Subcutaneous adipose tissue (tissue), 4 donors: ENCODE data around the gene C18orf54. TPM values are rescaled to one million over a fixed set of nuclear protein-coding genes. Genes with fewer than 3 reads are reported as not detected.

Experiments used
- total RNA-seq, 4 donors: library from RNA; depleted of rRNA; stranded (reverse); fragments of >200 nt; gene quantifications; one replicate each; pipeline ENCODE4 v1.1.0, GENCODE V29; 2016
- TF ChIP-seq, protein P1 (sequence below): fragments of 450-650 bp; IDR thresholded peaks from one replicate; pipeline ENCODE4 v1.5.1; 2016; ENCODE audit warnings: low read depth, mild to moderate bottlenecking, control low read depth, antibody characterized with exemption, moderate library complexity

Gene C18orf54
- total RNA-seq = 1 to 10 TPM; 2.1 to 3.9 (median 2.7) TPM

DNA sequence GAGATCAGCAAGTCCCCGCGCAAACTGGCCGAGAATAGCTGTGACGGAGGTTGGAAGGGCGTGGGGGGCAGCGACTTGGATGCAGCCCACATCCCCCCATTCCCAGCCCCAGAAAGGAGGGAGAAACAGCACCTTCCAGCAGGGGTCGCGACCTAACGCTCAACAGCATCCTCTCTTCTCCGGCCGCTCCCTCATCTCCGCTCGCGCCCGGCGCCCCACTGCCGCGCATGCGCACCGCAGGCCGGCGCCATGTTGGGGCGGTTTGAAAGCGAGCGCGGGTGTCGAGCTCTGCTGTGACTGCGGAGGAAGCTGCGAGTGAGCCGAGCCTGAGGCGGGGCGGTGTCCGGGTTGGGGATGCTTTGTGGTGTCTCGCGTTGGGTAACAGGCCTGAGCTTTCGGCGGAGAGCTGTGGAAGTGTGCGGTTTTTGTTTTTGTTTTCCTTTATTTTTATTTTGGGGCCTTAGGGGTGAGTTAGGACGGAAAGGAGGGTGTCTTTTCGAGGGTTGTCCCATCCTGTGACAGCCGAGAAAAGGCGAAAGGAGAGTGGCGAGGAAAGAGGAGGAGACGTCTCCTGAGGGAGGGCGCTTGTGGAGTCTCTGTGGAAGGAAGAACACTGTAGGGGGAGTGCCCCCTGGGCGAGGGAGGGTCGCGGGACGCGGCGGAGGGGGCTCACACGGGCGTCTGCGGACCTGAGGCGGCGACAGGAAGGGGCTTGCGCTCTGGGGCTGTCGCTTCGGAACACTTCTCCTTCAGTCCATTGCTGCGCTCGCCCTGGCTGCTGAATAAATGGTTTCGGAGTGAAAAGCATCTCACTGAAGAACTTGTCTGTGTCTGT is at the start of gene C18orf54, which contains the start of gene STARD6:
Gene C18orf54, plus strand, starts transcription at position 247 of the 835 bp plus-strand sequence. CDS start 2,667 bp downstream, outside the sequence.
Gene STARD6, minus strand, starts transcription at position 199 of the 835 bp plus-strand sequence. CDS start 3,285 bp downstream, outside the sequence.
- TF ChIP-seq, protein P1, sequence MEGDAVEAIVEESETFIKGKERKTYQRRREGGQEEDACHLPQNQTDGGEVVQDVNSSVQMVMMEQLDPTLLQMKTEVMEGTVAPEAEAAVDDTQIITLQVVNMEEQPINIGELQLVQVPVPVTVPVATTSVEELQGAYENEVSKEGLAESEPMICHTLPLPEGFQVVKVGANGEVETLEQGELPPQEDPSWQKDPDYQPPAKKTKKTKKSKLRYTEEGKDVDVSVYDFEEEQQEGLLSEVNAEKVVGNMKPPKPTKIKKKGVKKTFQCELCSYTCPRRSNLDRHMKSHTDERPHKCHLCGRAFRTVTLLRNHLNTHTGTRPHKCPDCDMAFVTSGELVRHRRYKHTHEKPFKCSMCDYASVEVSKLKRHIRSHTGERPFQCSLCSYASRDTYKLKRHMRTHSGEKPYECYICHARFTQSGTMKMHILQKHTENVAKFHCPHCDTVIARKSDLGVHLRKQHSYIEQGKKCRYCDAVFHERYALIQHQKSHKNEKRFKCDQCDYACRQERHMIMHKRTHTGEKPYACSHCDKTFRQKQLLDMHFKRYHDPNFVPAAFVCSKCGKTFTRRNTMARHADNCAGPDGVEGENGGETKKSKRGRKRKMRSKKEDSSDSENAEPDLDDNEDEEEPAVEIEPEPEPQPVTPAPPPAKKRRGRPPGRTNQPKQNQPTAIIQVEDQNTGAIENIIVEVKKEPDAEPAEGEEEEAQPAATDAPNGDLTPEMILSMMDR = no peak

DNA sequence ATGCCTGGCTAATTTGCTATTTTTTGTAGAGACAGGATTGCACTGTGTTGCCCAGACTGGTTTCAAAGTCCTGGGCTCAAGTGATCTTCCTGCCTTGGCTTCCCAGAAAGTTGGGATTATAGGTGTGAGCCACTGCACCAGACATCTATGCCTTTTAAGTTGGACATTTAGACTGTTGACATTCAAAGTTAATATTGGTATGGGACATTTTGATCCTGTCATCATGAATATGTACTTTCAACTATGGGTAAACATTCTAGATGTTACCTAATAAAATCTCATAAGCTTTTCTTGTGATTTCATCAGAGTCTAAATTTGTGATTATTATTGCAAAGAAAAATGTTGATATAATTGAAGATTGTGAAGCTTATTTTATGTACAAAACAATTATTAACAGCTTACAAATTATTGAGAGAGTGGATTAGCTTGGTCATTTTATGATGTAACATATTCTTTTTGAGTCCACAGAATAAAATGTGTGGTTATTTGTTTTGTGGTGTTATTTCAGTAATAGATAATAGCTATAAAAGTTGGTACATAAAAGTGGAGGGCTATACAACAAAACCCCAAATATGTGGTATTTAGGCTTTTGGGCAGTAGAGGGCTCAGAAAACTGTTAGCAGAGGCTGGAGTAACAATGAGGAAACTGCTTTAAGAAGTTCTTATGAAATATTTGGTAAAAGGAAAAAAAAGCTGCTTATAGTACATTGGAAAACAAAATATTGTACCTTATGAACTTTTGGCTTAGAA is 41.5 kb upstream of the C18orf54 start:
- TF ChIP-seq, protein P1 = no peak

DNA sequence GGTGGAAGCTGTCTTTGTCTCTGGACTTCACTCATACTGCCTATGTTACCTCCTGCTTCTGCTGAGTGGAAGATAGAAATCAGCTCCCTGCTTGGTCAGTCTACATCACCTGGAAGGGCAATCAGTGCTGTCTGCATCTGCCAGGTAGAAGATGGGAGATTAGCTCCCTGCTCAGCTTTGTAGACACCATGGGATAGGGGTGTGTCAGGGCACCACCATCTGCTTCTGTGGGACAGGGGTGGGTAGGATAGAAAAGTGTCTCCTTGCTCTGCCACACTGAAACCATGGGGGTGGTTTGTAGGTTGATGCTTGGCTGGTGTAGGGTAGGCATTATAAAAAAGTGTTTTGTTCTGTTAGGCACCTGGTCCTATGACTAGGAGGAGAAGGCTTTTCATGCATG is 34.1 kb upstream of the C18orf54 start:
- TF ChIP-seq, protein P1 = no peak

DNA sequence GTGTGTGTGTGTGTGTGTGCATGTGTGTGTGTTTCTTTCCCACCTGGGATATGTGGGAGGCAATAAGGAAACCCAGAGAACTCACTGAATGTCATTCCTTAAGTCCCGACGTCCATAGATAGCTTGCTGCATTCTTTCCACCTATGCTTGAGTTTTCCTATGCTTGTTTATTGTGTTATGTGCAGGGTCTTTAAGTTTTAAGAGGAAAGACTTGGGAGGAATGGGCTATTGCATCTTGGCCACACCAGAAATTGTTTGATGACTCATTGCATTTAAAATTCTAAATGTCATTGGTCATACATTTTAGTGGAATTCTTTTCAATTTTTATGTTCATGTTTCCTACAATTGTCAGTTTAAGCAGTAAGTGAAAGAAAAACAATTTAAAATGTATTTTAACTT is 33.7 kb upstream of the C18orf54 start:
- TF ChIP-seq, protein P1 = no peak

DNA sequence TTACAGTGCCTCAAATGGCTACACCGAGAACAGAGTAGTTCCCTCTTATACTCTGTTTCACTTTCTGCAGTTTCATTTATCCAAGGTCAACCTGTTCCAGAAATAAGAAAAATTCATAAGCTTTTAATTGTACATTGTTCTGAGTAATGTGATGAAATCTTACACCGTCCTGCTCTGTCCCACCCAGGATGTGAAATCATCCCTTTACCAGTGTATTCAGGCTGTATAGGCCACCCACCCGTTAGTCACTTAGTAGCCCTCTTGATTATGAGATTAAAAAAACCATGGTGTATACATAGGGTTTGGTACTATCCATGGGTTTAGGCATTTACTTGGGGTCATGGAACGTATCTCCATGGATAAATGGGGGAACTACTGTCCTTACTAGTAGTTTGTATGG is 29.9 kb upstream of the C18orf54 start:
- TF ChIP-seq, protein P1 = no peak

DNA sequence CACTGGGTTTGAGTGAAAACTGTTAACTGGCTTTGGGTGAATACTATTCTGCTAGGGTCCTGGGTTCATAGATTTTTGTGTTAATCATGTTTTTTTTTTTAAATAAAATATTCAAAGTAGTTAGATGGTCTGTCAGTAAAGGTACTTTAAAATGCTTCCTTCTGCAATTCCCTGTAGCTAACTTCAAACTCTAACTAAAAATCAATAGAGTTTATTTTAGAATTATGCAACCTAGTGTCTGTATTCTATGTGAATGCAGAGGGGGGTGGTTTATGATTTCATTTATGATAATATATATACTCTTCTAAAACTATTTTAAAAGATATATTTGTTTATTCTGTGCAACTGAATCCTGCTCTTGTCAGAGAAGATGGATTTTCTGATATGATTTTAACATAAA is 27.9 kb upstream of the C18orf54 start:
- TF ChIP-seq, protein P1 = no peak

DNA sequence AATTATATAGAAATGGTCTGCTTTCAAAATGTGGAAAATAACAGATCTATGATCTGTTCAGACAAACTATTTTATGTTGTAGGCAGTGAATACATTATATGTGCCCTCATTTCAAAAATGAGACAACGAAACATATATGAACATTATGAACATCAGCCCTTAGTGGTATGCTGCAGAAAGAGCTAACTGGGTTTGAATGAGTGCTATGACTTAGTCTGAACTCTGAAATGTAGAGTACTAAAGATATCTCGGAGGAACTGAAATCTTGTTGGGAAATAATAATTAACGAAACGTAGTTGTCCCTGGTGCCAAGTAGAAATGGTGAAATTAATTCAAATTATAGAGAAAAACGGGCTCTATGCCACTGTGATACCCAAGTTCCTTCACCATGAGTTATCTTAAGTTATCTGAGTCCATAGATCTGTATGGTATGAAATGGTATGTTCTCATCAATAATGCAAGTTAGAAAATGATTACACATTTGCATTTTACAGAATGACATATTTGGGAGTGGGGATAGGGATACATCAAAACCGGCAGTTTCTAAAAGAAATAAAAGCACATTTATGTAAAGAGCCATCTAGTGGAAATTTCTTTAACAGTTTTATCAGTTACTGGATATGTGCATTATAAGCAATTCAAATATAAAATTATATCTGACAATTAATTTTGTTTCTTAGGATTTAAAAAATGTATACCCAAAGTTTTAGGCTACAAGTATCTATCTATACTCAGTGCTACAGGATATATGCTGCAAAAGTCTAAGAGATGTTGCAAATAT is 26.7 kb upstream of the C18orf54 start:
- TF ChIP-seq, protein P1 = no peak
